ENCODE data around the gene CD48. TPM values are rescaled to one million over a fixed set of nuclear protein-coding genes. Genes with fewer than 3 reads are reported as not detected.

CD48 gene
- polyA plus RNA-seq, 1 donor from 2014 or later = 129 TPM

GRCh38 chr1:160685266-160685665 lies 26.4 kb downstream of the CD48 start:
- H3K27me3 Mint-ChIP-seq = no peaks in the 10 kb centered on the region
- H3K27ac Mint-ChIP-seq = peak overlapping the region; percentile 75 to 97 (median 85)
- H3K9me3 Mint-ChIP-seq = peaks cover 0 to 4% (median 3%) of the 10 kb centered on the region in 3 donors
- H3K4me1 Mint-ChIP-seq = peaks cover 48 to 62% (median 50%) of the 10 kb centered on the region in 3 donors
- H3K4me3 Mint-ChIP-seq = peak overlapping the region in 3 of 4 donors; percentile 36 to 78 (median 73)
- H3K36me3 Mint-ChIP-seq = peaks cover 19% of the 10 kb centered on the region

GRCh38 chr1:160682983-160683865 lies 28.4 kb downstream of the CD48 start:
- peaks cover 16% of the 10 kb centered on the region for H3K36me3 Mint-ChIP-seq
- peaks cover 0 to 4% (median 3%) of the 10 kb centered on the region in 3 donors for H3K9me3 Mint-ChIP-seq
- no peaks in the 10 kb centered on the region for H3K27me3 Mint-ChIP-seq
- H3K27ac Mint-ChIP-seq = peak overlapping the region; percentile 13 to 97 (median 93)
- H3K4me3 Mint-ChIP-seq = peak overlapping the region in 2 of 4 donors; percentile 59 to 69
- peaks cover 46 to 49% (median 46%) of the 10 kb centered on the region in 3 donors for H3K4me1 Mint-ChIP-seq

DNA sequence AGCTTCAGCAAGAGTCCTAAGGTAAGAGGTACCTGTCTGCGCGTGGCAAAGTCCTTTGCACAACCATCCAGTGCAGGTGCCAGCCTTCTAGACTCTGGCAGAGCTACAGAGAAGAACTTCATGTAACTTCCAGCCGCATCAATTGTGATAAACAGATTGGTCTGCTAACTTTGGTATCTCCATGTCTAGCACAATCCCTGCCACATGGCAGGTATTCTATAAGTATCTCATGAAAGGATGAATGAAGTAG lies 29.8 kb downstream of the CD48 start:
- peaks cover 43 to 46% (median 44%) of the 10 kb centered on the region in 3 donors for H3K4me1 Mint-ChIP-seq
- H3K9me3 Mint-ChIP-seq = no peaks in the 10 kb centered on the region
- peak overlapping the region in 2 of 3 donors; percentile 41 to 90 for H3K27ac Mint-ChIP-seq
- no peaks in the 10 kb centered on the region for H3K27me3 Mint-ChIP-seq
- H3K4me3 Mint-ChIP-seq = no peak overlapping the region
- H3K36me3 Mint-ChIP-seq = peaks cover 12% of the 10 kb centered on the region

DNA sequence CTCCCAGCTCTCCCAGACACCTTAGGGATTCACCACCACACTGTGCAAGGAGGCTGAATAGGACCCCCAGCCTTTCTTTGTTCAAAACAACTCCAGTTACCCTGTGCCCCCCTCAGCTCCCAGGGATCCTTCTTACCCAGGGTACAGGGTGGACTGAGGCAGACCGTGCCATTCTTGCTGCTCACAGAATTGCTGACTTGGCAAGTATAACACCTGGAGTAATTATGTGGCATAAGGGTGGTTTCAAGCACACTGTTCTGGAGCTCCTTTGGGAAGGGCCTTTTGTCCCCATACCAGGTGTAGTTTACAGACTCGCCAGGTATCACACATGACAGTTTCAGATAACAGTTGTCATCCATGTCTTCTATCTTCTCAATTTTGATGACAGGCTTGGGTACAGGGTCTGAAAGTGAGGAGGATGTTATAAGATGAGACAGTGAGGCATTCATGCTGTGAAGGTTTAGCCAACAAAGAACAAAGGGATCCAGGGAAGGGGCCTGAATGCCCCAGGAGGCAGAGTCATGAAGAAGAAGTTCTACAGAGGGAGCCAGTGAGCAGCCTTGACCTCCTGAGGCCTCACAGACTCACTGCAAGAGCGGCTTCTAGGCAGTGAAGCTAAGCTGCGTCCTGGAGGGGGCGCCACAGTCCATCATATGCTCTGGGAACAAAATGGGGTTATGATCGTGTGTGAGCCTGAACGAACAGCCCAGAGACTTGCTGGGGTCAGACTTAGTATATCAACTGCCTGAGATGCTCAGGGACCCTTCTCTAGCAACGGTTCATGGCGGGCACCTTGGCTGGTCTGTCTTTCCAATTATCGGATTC lies 30.3 kb downstream of the CD48 start:
- no peaks in the 10 kb centered on the region for H3K27me3 Mint-ChIP-seq
- peaks cover 40 to 43% (median 41%) of the 10 kb centered on the region in 3 donors for H3K4me1 Mint-ChIP-seq
- no peaks in the 10 kb centered on the region for H3K9me3 Mint-ChIP-seq
- H3K27ac Mint-ChIP-seq = peak overlapping the region; percentile 41 to 90 (median 50)
- H3K4me3 Mint-ChIP-seq = no peak overlapping the region
- peaks cover 8% of the 10 kb centered on the region for H3K36me3 Mint-ChIP-seq

DNA sequence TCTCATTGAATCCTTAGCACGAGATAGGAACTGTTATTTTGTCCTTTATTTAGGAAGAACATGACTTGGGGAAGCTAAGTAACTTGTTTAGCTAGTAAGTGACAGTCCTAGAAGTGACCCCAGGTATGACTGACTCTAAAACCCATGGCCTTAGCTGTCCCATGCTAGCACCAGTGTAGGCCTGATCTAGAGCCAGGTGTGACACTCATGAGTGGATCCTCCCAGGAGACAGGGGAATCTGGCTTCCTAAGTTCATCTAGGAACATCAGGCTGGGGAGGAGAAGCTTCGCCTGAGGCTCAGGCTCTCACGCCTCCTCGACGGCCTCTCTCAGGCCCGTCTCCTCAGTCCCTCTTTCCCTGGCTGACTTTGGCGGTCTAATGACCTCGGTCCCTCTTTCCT lies 31.2 kb downstream of the CD48 start:
- Mint-ChIP-seq H3K27me3 (no peaks in the 10 kb centered on the region), H3K9me3 (no peaks in the 10 kb centered on the region), H3K4me3 (no peak overlapping the region), H3K36me3 (peaks cover 4% of the 10 kb centered on the region), H3K4me1 (peaks cover 34 to 40% (median 38%) of the 10 kb centered on the region in 3 donors), H3K27ac (peak overlapping the region in 1 of 3 donors; percentile 76)

DNA sequence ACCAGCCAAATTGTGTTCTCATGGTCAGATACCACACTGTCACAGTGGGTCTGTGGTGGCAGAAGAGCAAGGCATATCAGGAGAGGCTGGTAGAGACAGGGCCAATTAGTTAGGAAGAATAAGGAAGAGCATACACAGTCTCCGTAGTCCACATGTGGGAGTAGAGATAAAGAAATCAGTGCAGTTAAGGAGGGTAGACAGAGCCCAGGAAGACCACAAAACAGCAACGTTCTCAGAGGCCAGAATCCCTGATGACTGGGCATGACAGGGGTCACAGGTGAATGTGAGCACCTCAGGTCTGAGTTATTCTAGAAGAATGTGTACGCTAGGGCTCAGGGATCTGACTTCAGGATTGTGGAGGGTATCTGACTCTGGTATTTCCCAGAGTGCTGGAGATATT lies 31.7 kb downstream of the CD48 start:
- peak overlapping the region in 1 of 3 donors; percentile 48 for H3K27ac Mint-ChIP-seq
- no peaks in the 10 kb centered on the region for H3K9me3 Mint-ChIP-seq
- H3K36me3 Mint-ChIP-seq = peaks cover 4% of the 10 kb centered on the region
- H3K27me3 Mint-ChIP-seq = no peaks in the 10 kb centered on the region
- H3K4me3 Mint-ChIP-seq = no peak overlapping the region
- H3K4me1 Mint-ChIP-seq = peaks cover 33 to 39% (median 34%) of the 10 kb centered on the region in 3 donors

- peak overlapping the region in 1 of 4 donors; percentile 47 for H3K4me3 Mint-ChIP-seq
- H3K4me1 Mint-ChIP-seq = peaks cover 12 to 16% (median 13%) of the 10 kb centered on the region in 3 donors
- peak overlapping the region in 2 of 3 donors; percentile 39 to 40 for H3K27ac Mint-ChIP-seq
- H3K27me3 Mint-ChIP-seq = no peaks in the 10 kb centered on the region
- peaks cover 4% of the 10 kb centered on the region for H3K36me3 Mint-ChIP-seq
- H3K9me3 Mint-ChIP-seq = no peaks in the 10 kb centered on the region
Observed at GRCh38 chr1:160676869-160677597, 34.6 kb downstream of the CD48 start.

- H3K27ac Mint-ChIP-seq = peak overlapping the region in 2 of 3 donors; percentile 4 to 17
- H3K27me3 Mint-ChIP-seq = no peaks in the 10 kb centered on the region
- H3K4me1 Mint-ChIP-seq = peaks cover 9 to 17% (median 11%) of the 10 kb centered on the region in 3 donors
- H3K9me3 Mint-ChIP-seq = no peaks in the 10 kb centered on the region
- peaks cover 2% of the 10 kb centered on the region for H3K36me3 Mint-ChIP-seq
- H3K4me3 Mint-ChIP-seq = peak overlapping the region in 2 of 4 donors; percentile 69 to 71
Observed at GRCh38 chr1:160675641-160676410, 35.8 kb downstream of the CD48 start.

- Mint-ChIP-seq H3K36me3 (peaks cover 2% of the 10 kb centered on the region), H3K27me3 (no peaks in the 10 kb centered on the region), H3K27ac (no peak overlapping the region), H3K4me1 (peaks cover 14 to 20% (median 17%) of the 10 kb centered on the region in 3 donors), H3K4me3 (no peak overlapping the region), H3K9me3 (peaks cover 0 to 3% (median 0%) of the 10 kb centered on the region in 3 donors)
Observed at GRCh38 chr1:160674415-160674814, 37.2 kb downstream of the CD48 start.

DNA sequence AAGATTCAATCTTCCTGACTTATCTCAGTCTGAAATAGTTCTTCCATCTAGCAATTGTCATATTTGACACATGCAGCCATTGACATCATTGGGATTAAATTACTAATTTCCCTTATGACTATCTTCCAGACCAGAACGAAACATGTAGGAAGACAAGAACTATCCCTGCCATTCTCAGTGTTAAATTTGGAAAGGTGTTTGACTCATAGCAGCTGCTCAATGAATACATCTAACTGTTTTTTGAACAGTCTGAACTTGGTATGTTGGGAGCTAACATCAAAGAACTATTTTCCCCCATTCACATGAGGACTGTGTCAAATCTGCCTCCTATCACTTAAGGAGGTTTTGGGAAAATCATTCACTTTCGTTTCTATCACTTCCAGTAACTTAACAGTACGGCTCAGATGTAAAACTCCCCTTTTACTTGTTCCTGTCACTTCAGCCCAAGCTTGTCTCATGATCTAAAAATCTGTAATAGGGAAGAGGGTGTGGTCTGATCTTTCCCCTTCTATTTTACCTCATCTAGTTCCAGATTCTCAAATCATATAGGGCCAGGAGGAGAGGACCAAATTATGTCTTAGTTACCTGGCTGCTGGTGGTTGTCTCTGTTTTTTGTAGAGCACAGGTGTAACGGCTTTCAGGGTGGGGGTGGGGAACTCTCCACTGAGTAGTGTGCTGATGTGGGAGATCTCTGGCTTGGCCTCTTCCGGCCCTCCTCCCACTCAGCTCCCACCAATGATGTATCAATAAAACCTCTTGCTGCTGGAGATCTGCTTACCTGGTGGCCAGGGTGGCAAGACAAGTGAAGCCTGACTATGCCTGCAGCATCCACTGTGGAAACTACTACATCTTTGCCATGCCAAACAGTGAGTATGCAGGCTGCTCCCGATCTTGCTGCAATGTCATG lies 38.6 kb downstream of the CD48 start:
- H3K9me3 Mint-ChIP-seq = peaks cover 0 to 3% (median 2%) of the 10 kb centered on the region in 3 donors
- H3K27ac Mint-ChIP-seq = no peak overlapping the region
- no peaks in the 10 kb centered on the region for H3K27me3 Mint-ChIP-seq
- peaks cover 14 to 20% (median 17%) of the 10 kb centered on the region in 3 donors for H3K4me1 Mint-ChIP-seq
- H3K4me3 Mint-ChIP-seq = no peak overlapping the region
- H3K36me3 Mint-ChIP-seq = peaks cover 4% of the 10 kb centered on the region

- Mint-ChIP-seq H3K9me3 (peaks cover 0 to 3% (median 2%) of the 10 kb centered on the region in 3 donors), H3K36me3 (peaks cover 8% of the 10 kb centered on the region), H3K27ac (peak overlapping the region in 1 of 3 donors; percentile 33), H3K4me1 (peaks cover 23 to 26% (median 24%) of the 10 kb centered on the region in 3 donors), H3K27me3 (no peaks in the 10 kb centered on the region), H3K4me3 (no peak overlapping the region)
Observed at GRCh38 chr1:160671603-160672517, 39.8 kb downstream of the CD48 start.

DNA sequence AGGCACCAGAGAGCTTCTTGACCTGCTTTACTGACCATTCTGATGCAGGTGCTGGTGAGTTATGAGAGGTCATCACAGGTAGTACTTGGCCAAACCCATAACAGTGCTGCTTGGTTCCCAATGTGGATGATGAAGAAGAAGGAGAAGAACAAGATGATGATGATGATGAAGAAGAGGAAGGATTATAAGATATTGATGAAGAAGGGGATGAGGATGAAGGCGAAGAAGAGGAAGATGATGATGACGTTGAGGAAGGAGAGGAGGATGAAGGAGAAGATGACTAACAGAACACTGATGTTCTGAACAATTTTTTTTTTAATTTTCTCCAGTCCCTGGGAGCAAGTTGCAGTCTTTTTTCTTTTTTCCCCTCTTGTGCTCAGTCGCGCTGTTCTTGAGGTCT lies 40.9 kb downstream of the CD48 start:
- peaks cover 8% of the 10 kb centered on the region for H3K36me3 Mint-ChIP-seq
- H3K27ac Mint-ChIP-seq = peak overlapping the region in 1 of 3 donors; percentile 39
- peaks cover 32 to 34% (median 34%) of the 10 kb centered on the region in 3 donors for H3K4me1 Mint-ChIP-seq
- no peaks in the 10 kb centered on the region for H3K27me3 Mint-ChIP-seq
- H3K9me3 Mint-ChIP-seq = peaks cover 1 to 3% (median 2%) of the 10 kb centered on the region in 3 donors
- H3K4me3 Mint-ChIP-seq = peak overlapping the region in 2 of 4 donors; percentile 10 to 42

Data from IgD-negative memory B cell (primary cell).